Measurements from ENCODE around the gene DCUN1D3. TPM values are rescaled to one million over a fixed set of nuclear protein-coding genes. Genes with fewer than 3 reads are reported as not detected.

The DCUN1D3 gene
- total RNA-seq, 2 experiments from 2014 or later: 3.1 to 4.5 TPM

GRCh38 chr16:20901436-20902112, 1.4 kb upstream of the DCUN1D3 start:
- peaks cover 21% of the 10 kb centered on the region for H4K20me1 ChIP-seq (ENCODE audit: insufficient read depth, low read length)
- TF ChIP-seq EZH2phosphoT487 (IDR thresholded peaks at IDR 0.05; ENCODE audit: borderline replicate concordance, low read depth, low read length): no peak
- no peak for TF ChIP-seq CTCF (conservative IDR thresholded peaks at IDR 0.05; ENCODE audit: low read length)
- H3K27ac ChIP-seq (ENCODE audit: low read depth, low read length, poor library complexity, severe bottlenecking): peak overlapping the region; percentile 56
- peak overlapping the region; percentile 75; the same call in 1 of the 2 replicates for H2AFZ ChIP-seq (ENCODE audit: low read length)
- CTCF ChIA-PET (ENCODE audit: unreplicated experiment): no interaction called here
- peak overlapping the region; percentile 91 for H3K4me2 ChIP-seq (ENCODE audit: low read length)
- peaks cover 19% of the 10 kb centered on the region for H3K36me3 ChIP-seq (ENCODE audit: insufficient read depth, low read length)
- peaks cover 50% of the 10 kb centered on the region for H3K4me1 ChIP-seq (ENCODE audit: insufficient read depth, low read length, poor library complexity, severe bottlenecking)
- intact Hi-C loops (cut with micrococcal nuclease; ENCODE audit: unreplicated experiment): loop anchor here (2.0 to 10.0 kb wide), 3 partner anchors 27 to 1396 kb away; partner anchors contain the start of genes ERI2, POLR3E and REXO5
- H3K9me3 ChIP-seq (ENCODE audit: low read length): no peaks in the 10 kb centered on the region
- POLR2A ChIA-PET: interaction anchor here (1.3 kb wide), 1 partner anchor 50 kb away, joined by 4 read pairs; no protein-coding TSS in a partner anchor
- H3K9me2 ChIP-seq (ENCODE audit: insufficient read depth, low read length): no peaks in the 10 kb centered on the region
- peak; percentile 67 for DNase-seq (ENCODE audit: low spot score)
- BruUV-seq (replicated peaks): no TSS peak
- peak overlapping the region; percentile 75 for H3K4me3 ChIP-seq (ENCODE audit: low read depth, low read length, poor library complexity, severe bottlenecking)
- H3K79me2 ChIP-seq (ENCODE audit: insufficient read depth, low read depth, low read length): peaks cover 27% of the 10 kb centered on the region; the same call in 1 of the 2 replicates

GRCh38 chr16:20901068-20901435, 894 bp upstream of the DCUN1D3 start:
- Histone ChIP-seq H3K79me2 (ENCODE audit: insufficient read depth, low read depth, low read length) (peaks cover 27% of the 10 kb centered on the region; the same call in 1 of the 2 replicates), H3K9me3 (ENCODE audit: low read length) (no peaks in the 10 kb centered on the region), H3K9me2 (ENCODE audit: insufficient read depth, low read length) (no peaks in the 10 kb centered on the region), H3K4me1 (ENCODE audit: insufficient read depth, low read length, poor library complexity, severe bottlenecking) (peaks cover 50% of the 10 kb centered on the region), H3K4me2 (ENCODE audit: low read length) (peak overlapping the region; percentile 91), H4K20me1 (ENCODE audit: insufficient read depth, low read length) (peaks cover 21% of the 10 kb centered on the region), H3K4me3 (ENCODE audit: low read depth, low read length, poor library complexity, severe bottlenecking) (peak overlapping the region; percentile 75), H3K36me3 (ENCODE audit: insufficient read depth, low read length) (peaks cover 24% of the 10 kb centered on the region), H2AFZ (ENCODE audit: low read length) (peak overlapping the region; percentile 75), H3K27ac (ENCODE audit: low read depth, low read length, poor library complexity, severe bottlenecking) (peak overlapping the region; percentile 56)
- CTCF ChIA-PET (ENCODE audit: unreplicated experiment): no interaction called here
- TF ChIP-seq CTCF (conservative IDR thresholded peaks at IDR 0.05; ENCODE audit: low read length) (no peak), EZH2phosphoT487 (IDR thresholded peaks at IDR 0.05; ENCODE audit: borderline replicate concordance, low read depth, low read length) (no peak)
- DNase-seq (ENCODE audit: low spot score): no peak
- intact Hi-C loops (cut with micrococcal nuclease; ENCODE audit: unreplicated experiment): loop anchor here (2.0 to 10.0 kb wide), 3 partner anchors 26 to 1396 kb away; partner anchors contain the start of genes ERI2, POLR3E and REXO5
- POLR2A ChIA-PET: interaction anchor here (1.3 kb wide), 1 partner anchor 50 kb away, joined by 4 read pairs; no protein-coding TSS in a partner anchor
- TSS peak; percentile 41 for BruUV-seq (replicated peaks)
